IMR-90 (cell line): ENCODE measurements around the gene CACNG5.

Source experiments
- CTCF ChIP-seq: conservative IDR thresholded peaks from 2 replicates; pipeline ENCODE4 v1.5.1; 2012; ENCODE audit warnings: mild to moderate bottlenecking, low read depth, low read length, improper control_type of control experiment
- FOS ChIP-seq: fragments of 150-350 bp; IDR thresholded peaks from 2 replicates; pipeline ENCODE4 v1.6.1; 2016; ENCODE audit warnings: low read depth, low read length
- MAFK ChIP-seq: IDR thresholded peaks from 2 replicates; pipeline ENCODE4 v1.6.1; 2012; ENCODE audit warnings: low read depth, low read length, improper control_type of control experiment
- POLR2A ChIP-seq: IDR thresholded peaks from 2 replicates; pipeline ENCODE4 v1.6.1; 2012; ENCODE audit warnings: mild to moderate bottlenecking, low read depth, low read length
- SMC3 ChIP-seq: fragments of 150-350 bp; IDR thresholded peaks from 2 replicates; pipeline ENCODE4 v1.6.1; 2016; ENCODE audit warnings: low read depth, mild to moderate bottlenecking, antibody characterized with exemption, low read length, moderate library complexity
- USF2 ChIP-seq: fragments of 150-350 bp; IDR thresholded peaks from 2 replicates; pipeline ENCODE4 v1.6.1; 2017; ENCODE audit warnings: mild to moderate bottlenecking, antibody characterized with exemption, low read length, low read depth

- TF ChIP-seq USF2 (no peak), POLR2A (no peak), CTCF (peak; percentile 81), MAFK (no peak), SMC3 (peak; percentile 75), FOS (no peak)
Measured at GRCh38 chr17:66906321-66907278, 71.7 kb downstream of the CACNG5 start.
